HFF-Myc (cell line): ENCODE results near the gene OR6X1.

ENCODE experiments used
- DNase-seq: peaks from one replicate; pipeline ENCODE4 v3.0.0-alpha.2; 2011; ENCODE audit warnings: low read depth; ENCODE audit errors: extremely low read depth
- H3K4me3 ChIP-seq: replicated peaks from 2 replicates; pipeline ENCODE4 v1.5.1; 2011; ENCODE audit warnings: low read depth, mild to moderate bottlenecking, control low read depth, low read length
- CTCF ChIP-seq: IDR thresholded peaks from 2 replicates; pipeline ENCODE4 v1.5.1; 2012; ENCODE audit warnings: mild to moderate bottlenecking, low read depth, low read length, control low read depth; ENCODE audit errors: missing control alignments

OR6X1 gene

GRCh38 chr11:123775289-123775688 is 21.0 kb upstream of the OR6X1 start:
- H3K4me3 ChIP-seq = no peak overlapping the region
- no peak for TF ChIP-seq CTCF
- DNase-seq = no peak

- no peak for DNase-seq
- TF ChIP-seq CTCF = no peak
Observed at GRCh38 chr11:123773959-123774358, 19.6 kb upstream of the OR6X1 start.

GRCh38 chr11:123773026-123773425 is 18.7 kb upstream of the OR6X1 start:
- no peak for DNase-seq
- H3K4me3 ChIP-seq = no peak overlapping the region
- no peak for TF ChIP-seq CTCF

More at GRCh38 chr11:123773959-123774358, 19.6 kb upstream of the OR6X1 start:
- H3K4me3 ChIP-seq = no peak overlapping the region

GRCh38 chr11:123771664-123772063 is 17.3 kb upstream of the OR6X1 start:
- no peak for DNase-seq
- TF ChIP-seq CTCF = no peak
- no peak overlapping the region for H3K4me3 ChIP-seq

- no peak overlapping the region for H3K4me3 ChIP-seq
- no peak for DNase-seq
- no peak for TF ChIP-seq CTCF
Observed at GRCh38 chr11:123770712-123771111, 16.4 kb upstream of the OR6X1 start.

GRCh38 chr11:123765601-123766000 is 11.3 kb upstream of the OR6X1 start:
- no peak overlapping the region for H3K4me3 ChIP-seq
- no peak for TF ChIP-seq CTCF
- DNase-seq = no peak

GRCh38 chr11:123762422-123762821 is 8.1 kb upstream of the OR6X1 start:
- no peak for TF ChIP-seq CTCF
- DNase-seq = no peak
- no peak overlapping the region for H3K4me3 ChIP-seq
